ENCODE data around the gene PRKCSH.

DNA sequence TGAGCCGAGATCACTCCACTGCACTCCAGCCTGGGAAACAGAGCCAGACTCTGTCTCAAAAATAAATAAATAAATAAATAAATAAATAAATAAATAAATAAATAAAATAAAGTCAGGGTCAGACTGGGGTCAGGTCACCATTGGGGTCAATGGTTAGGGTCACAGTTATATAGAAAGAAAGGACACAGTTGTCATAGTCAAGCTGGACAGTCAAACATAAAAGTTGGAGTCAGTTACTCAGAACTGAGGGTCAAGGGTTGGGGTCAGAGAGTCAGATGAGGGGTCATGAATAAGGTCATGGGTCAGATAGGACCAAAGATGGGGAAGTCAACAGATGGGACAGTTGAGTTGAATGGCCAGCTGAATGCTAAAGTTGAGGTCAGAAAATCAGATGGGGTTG, 34.6 kb upstream of the PRKCSH start:
- TF ChIP-seq LEF1 (IDR thresholded peaks at IDR 0.05; ENCODE audit: borderline replicate concordance) (no peak), SP1 (IDR thresholded peaks at IDR 0.05) (no peak), SUZ12 (IDR thresholded peaks at IDR 0.05) (no peak), HDGF (IDR thresholded peaks at IDR 0.05; ENCODE audit: borderline replicate concordance) (no peak), FOXM1 (IDR thresholded peaks at IDR 0.05; ENCODE audit: borderline replicate concordance) (no peak), PKNOX1 (IDR thresholded peaks at IDR 0.05) (no peak), ARNT (IDR thresholded peaks at IDR 0.05) (no peak), ZNF384 (IDR thresholded peaks at IDR 0.05) (no peak), CTBP1 (IDR thresholded peaks at IDR 0.05; ENCODE audit: borderline replicate concordance) (no peak), FOXK2 (IDR thresholded peaks at IDR 0.05) (no peak), BHLHE40 (IDR thresholded peaks at IDR 0.05; ENCODE audit: borderline replicate concordance) (no peak)

All from HEK293T (cell line).